Esophagus muscularis mucosa (tissue), 4 donors: ENCODE measurements around the gene TGM3.

Experiments
- CTCF ChIP-seq, 3 experiments: fragments of 200-600 bp in 2 of 3; fragments of 450-650 bp in 1 of 3; sonication (generic) in 2 of 3; IDR thresholded peaks; one replicate each; pipeline ENCODE4 v1.5.1; 2017 to 2019; ENCODE audit warnings: antibody characterized with exemption in 3 of 3, mild to moderate bottlenecking in 2 of 3, moderate library complexity in 1 of 3
- EP300 ChIP-seq: sonication (generic); formaldehyde crosslinking; IDR thresholded peaks from one replicate; pipeline ENCODE4 v1.6.1; 2017; ENCODE audit warnings: antibody characterized with exemption
- POLR2A ChIP-seq: fragments of 450-650 bp; IDR thresholded peaks from one replicate; pipeline ENCODE4 v1.6.1; 2017; ENCODE audit warnings: antibody characterized with exemption, moderate library complexity, mild to moderate bottlenecking, low read depth
- POLR2AphosphoS5 ChIP-seq, 2 donors: sonication (generic); formaldehyde crosslinking; IDR thresholded peaks; one replicate each; pipeline ENCODE4 v1.6.1; 2017; ENCODE audit warnings: antibody characterized with exemption in 2 of 2

- no peak for TF ChIP-seq CTCF (IDR thresholded peaks at IDR 0.05)
- no peak for TF ChIP-seq POLR2AphosphoS5 (IDR thresholded peaks at IDR 0.05)
- no peak for TF ChIP-seq EP300
- no peak for TF ChIP-seq POLR2A
Measured at GRCh38 chr20:2333821-2334220, 38.0 kb downstream of the TGM3 start.
